Measurements from ENCODE around the gene COL28A1. TPM values are rescaled to one million over a fixed set of nuclear protein-coding genes. Genes with fewer than 3 reads are reported as not detected.

COL28A1 gene
- total RNA-seq, 1 donor = 0.09 TPM

GRCh38 chr7:7576344-7576743 lies 40.7 kb upstream of the COL28A1 start:
- DNase-seq (ENCODE audit: low read depth) = no peak
- H3K4me3 ChIP-seq (ENCODE audit: low read depth, low read length) = no peak overlapping the region
- no peak for TF ChIP-seq CTCF (IDR thresholded peaks at IDR 0.05; ENCODE audit: insufficient read depth, low read length)

- no peak for TF ChIP-seq CTCF (IDR thresholded peaks at IDR 0.05; ENCODE audit: insufficient read depth, low read length)
- DNase-seq (ENCODE audit: low read depth) = no peak
These were observed 38.0 kb upstream of the COL28A1 start for GRCh38 chr7:7573701-7574100.

GRCh38 chr7:7570584-7570983 lies 34.9 kb upstream of the COL28A1 start:
- no peak for DNase-seq (ENCODE audit: low read depth)
- TF ChIP-seq CTCF (IDR thresholded peaks at IDR 0.05; ENCODE audit: insufficient read depth, low read length) = no peak
- H3K4me3 ChIP-seq (ENCODE audit: low read depth, low read length) = no peak overlapping the region

More at GRCh38 chr7:7573701-7574100, 38.0 kb upstream of the COL28A1 start:
- no peak overlapping the region for H3K4me3 ChIP-seq (ENCODE audit: low read depth, low read length)

- no peak overlapping the region for H3K4me3 ChIP-seq (ENCODE audit: low read depth, low read length)
- DNase-seq (ENCODE audit: low read depth) = no peak
- TF ChIP-seq CTCF (IDR thresholded peaks at IDR 0.05; ENCODE audit: insufficient read depth, low read length) = no peak
These were observed 33.9 kb upstream of the COL28A1 start for GRCh38 chr7:7569615-7570014.

- DNase-seq (ENCODE audit: low read depth) = no peak
- no peak for TF ChIP-seq CTCF (IDR thresholded peaks at IDR 0.05; ENCODE audit: insufficient read depth, low read length)
- no peak overlapping the region for H3K4me3 ChIP-seq (ENCODE audit: low read depth, low read length)
These were observed 33.4 kb upstream of the COL28A1 start for GRCh38 chr7:7569081-7569527.

GRCh38 chr7:7568553-7568952 lies 32.9 kb upstream of the COL28A1 start:
- DNase-seq (ENCODE audit: low read depth) = no peak
- TF ChIP-seq CTCF (IDR thresholded peaks at IDR 0.05; ENCODE audit: insufficient read depth, low read length) = no peak
- peak overlapping the region; percentile 20 for H3K4me3 ChIP-seq (ENCODE audit: low read depth, low read length)

GRCh38 chr7:7567898-7568531 lies 32.3 kb upstream of the COL28A1 start:
- no peak for DNase-seq (ENCODE audit: low read depth)
- no peak for TF ChIP-seq CTCF (IDR thresholded peaks at IDR 0.05; ENCODE audit: insufficient read depth, low read length)

More at GRCh38 chr7:7567898-7568531, 32.3 kb upstream of the COL28A1 start:
- peak overlapping the region; percentile 77 for H3K4me3 ChIP-seq (ENCODE audit: low read depth, low read length)

Data from fibroblast of the aortic adventitia (primary cell).